ENCODE results near the gene INTS14. TPM values are rescaled to one million over a fixed set of nuclear protein-coding genes. Genes with fewer than 3 reads are reported as not detected.

The INTS14 gene
- total RNA-seq, 4 donors from 2014 or later = 16.5 to 38.7 (median 26.7) TPM

- 66 to 69% methylated on average over 3 to 4 of the region's 4 CpGs for WGBS, 2 donors
- TF ChIP-seq POLR2A (IDR thresholded peaks at IDR 0.05) = no peak
- TF ChIP-seq, protein P1, sequence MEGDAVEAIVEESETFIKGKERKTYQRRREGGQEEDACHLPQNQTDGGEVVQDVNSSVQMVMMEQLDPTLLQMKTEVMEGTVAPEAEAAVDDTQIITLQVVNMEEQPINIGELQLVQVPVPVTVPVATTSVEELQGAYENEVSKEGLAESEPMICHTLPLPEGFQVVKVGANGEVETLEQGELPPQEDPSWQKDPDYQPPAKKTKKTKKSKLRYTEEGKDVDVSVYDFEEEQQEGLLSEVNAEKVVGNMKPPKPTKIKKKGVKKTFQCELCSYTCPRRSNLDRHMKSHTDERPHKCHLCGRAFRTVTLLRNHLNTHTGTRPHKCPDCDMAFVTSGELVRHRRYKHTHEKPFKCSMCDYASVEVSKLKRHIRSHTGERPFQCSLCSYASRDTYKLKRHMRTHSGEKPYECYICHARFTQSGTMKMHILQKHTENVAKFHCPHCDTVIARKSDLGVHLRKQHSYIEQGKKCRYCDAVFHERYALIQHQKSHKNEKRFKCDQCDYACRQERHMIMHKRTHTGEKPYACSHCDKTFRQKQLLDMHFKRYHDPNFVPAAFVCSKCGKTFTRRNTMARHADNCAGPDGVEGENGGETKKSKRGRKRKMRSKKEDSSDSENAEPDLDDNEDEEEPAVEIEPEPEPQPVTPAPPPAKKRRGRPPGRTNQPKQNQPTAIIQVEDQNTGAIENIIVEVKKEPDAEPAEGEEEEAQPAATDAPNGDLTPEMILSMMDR (IDR thresholded peaks at IDR 0.05) = no peak
- peaks cover 0 to 36% (median 0%) of the 10 kb centered on the region in 3 donors for H3K36me3 ChIP-seq
- H3K27me3 ChIP-seq = no peaks in the 10 kb centered on the region
- no peaks in the 10 kb centered on the region for H3K9me3 ChIP-seq
- no peak overlapping the region for H3K27ac ChIP-seq
- intact Hi-C loops (cut with DNase I) = no loop called here
- no peak for DNase-seq
- H3K4me3 ChIP-seq = no peak overlapping the region
- H3K4me1 ChIP-seq = no peaks in the 10 kb centered on the region
These were observed 15.9 kb upstream of the INTS14 start for GRCh38 chr15:65626856-65627255.

- intact Hi-C loops (cut with DNase I) = no loop called here
- no peak for DNase-seq
- Histone ChIP-seq H3K27ac (no peak overlapping the region), H3K4me1 (no peaks in the 10 kb centered on the region), H3K27me3 (no peaks in the 10 kb centered on the region), H3K4me3 (no peak overlapping the region), H3K9me3 (no peaks in the 10 kb centered on the region), H3K36me3 (peaks cover 0 to 36% (median 0%) of the 10 kb centered on the region in 3 donors)
- TF ChIP-seq, protein P1 (IDR thresholded peaks at IDR 0.05) = no peak
- TF ChIP-seq POLR2A (IDR thresholded peaks at IDR 0.05) = no peak
These were observed 12.2 kb upstream of the INTS14 start for GRCh38 chr15:65623103-65623502.

DNA sequence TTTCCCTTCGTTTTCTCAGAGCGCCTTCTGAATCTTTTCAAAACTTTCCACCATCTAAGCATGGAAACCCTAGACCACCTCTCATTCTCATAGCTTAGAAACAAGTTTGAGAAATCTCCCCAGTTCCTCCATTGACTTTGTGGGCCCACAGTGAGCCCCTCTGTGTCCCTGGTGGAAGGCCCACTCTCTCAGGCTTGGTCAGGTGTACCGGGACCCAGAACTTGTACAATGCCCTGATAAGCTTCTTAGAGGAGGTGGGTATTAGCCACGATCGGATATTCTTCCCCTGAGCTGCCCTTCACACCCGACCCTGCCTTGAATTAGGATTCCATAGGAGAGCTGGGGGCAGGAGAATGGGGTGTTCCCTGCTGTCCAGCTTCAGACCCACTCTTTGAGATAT, 10.7 kb upstream of the INTS14 start, which contains the start of gene SLC24A1:
Gene SLC24A1 (plus strand): TSS at position 301 of the 400 bp plus-strand sequence. CDS start 2,143 bp downstream, outside the sequence.
- no peaks in the 10 kb centered on the region for H3K9me3 ChIP-seq
- 94 to 96% methylated on average over 3 to 4 of the region's 6 CpGs for WGBS, 2 donors
- intact Hi-C loops (cut with DNase I) = no loop called here
- H3K4me3 ChIP-seq = no peak within 1 kb of the TSS
- H3K36me3 ChIP-seq = peaks cover 0 to 32% (median 0%) of the 10 kb centered on the region in 3 donors
- no peak for DNase-seq
- H3K27me3 ChIP-seq = no peaks in the 10 kb centered on the region
- TF ChIP-seq POLR2A (IDR thresholded peaks at IDR 0.05) = no peak
- TF ChIP-seq, protein P1 (IDR thresholded peaks at IDR 0.05) = no peak
- no peak within 1 kb of the TSS for H3K27ac ChIP-seq
- no peaks in the 10 kb centered on the region for H3K4me1 ChIP-seq

- H3K4me3 ChIP-seq = no peak overlapping the region
- H3K9me3 ChIP-seq = no peaks in the 10 kb centered on the region
- no peaks in the 10 kb centered on the region for H3K27me3 ChIP-seq
- peaks cover 0 to 24% (median 0%) of the 10 kb centered on the region in 3 donors for H3K36me3 ChIP-seq
- WGBS, 2 donors = 85 to 86% methylated on average over 1 to 2 of the region's 2 CpGs
- intact Hi-C loops (cut with DNase I) = no loop called here
- H3K27ac ChIP-seq = no peak overlapping the region
- no peak for TF ChIP-seq POLR2A (IDR thresholded peaks at IDR 0.05)
- TF ChIP-seq, protein P1 (IDR thresholded peaks at IDR 0.05) = no peak
- no peak for DNase-seq
- no peaks in the 10 kb centered on the region for H3K4me1 ChIP-seq
These were observed 9.9 kb upstream of the INTS14 start for GRCh38 chr15:65620833-65621232.

- TF ChIP-seq, protein P1 (IDR thresholded peaks at IDR 0.05) = no peak
- TF ChIP-seq POLR2A (IDR thresholded peaks at IDR 0.05) = no peak
- 63 to 75% methylated on average over 5 of the region's 5 CpGs for WGBS, 2 donors
- DNase-seq = no peak
- H3K4me1 ChIP-seq = no peaks in the 10 kb centered on the region
- no peaks in the 10 kb centered on the region for H3K9me3 ChIP-seq
- peaks cover 0 to 13% (median 0%) of the 10 kb centered on the region in 3 donors for H3K36me3 ChIP-seq
- no peaks in the 10 kb centered on the region for H3K27me3 ChIP-seq
- no peak overlapping the region for H3K27ac ChIP-seq
- H3K4me3 ChIP-seq = no peak overlapping the region
- intact Hi-C loops (cut with DNase I) = no loop called here
These were observed 8.8 kb upstream of the INTS14 start for GRCh38 chr15:65619626-65620290.

Measured in esophagus squamous epithelium (tissue), 5 donors.